UCSD-AML1 (cell line): Measurements from ENCODE around the gene NTM.
"Not testable (repeated sequence)": the region's sequence is repeated elsewhere in the genome, so short reads cannot be mapped to it uniquely, and the experiment has no call there.

Experiments
- DNase-seq: peaks from one replicate; lab custom pipeline; 2025; ENCODE audit not compliant: unreplicated experiment; lab: John Stamatoyannopoulos, UW

Gene NTM

GRCh38 chr11:132315696-132316095 lies 945.3 kb downstream of the NTM start:
- no peak for DNase-seq

GRCh38 chr11:132318421-132319157 lies 948.2 kb downstream of the NTM start:
- DNase-seq = no peak

- DNase-seq = not testable (repeated sequence)
Measured at GRCh38 chr11:132319419-132319818, 949.0 kb downstream of the NTM start.

GRCh38 chr11:132330515-132330914 lies 960.1 kb downstream of the NTM start:
- no peak for DNase-seq

- DNase-seq = no peak
Measured at GRCh38 chr11:132332521-132332920, 962.1 kb downstream of the NTM start.

- no peak for DNase-seq
Measured at GRCh38 chr11:132334769-132335280, 964.4 kb downstream of the NTM start.

GRCh38 chr11:132335311-132335710 lies 964.9 kb downstream of the NTM start:
- DNase-seq = no peak

- no peak for DNase-seq
Measured at GRCh38 chr11:132336781-132337535, 966.5 kb downstream of the NTM start.

GRCh38 chr11:132337819-132338416 lies 967.5 kb downstream of the NTM start:
- no peak for DNase-seq

GRCh38 chr11:132342408-132342807 lies 972.0 kb downstream of the NTM start:
- DNase-seq = no peak

- no peak for DNase-seq
Measured at GRCh38 chr11:132343445-132344175, 973.2 kb downstream of the NTM start.

- no peak for DNase-seq
Measured at GRCh38 chr11:132346558-132347148, 976.2 kb downstream of the NTM start.

GRCh38 chr11:132347156-132348090 lies 977.0 kb downstream of the NTM start:
- no peak for DNase-seq

GRCh38 chr11:132349811-132350733 lies 979.7 kb downstream of the NTM start:
- no peak for DNase-seq

GRCh38 chr11:132351050-132351449 lies 980.6 kb downstream of the NTM start:
- DNase-seq = no peak

GRCh38 chr11:132352497-132352896 lies 982.1 kb downstream of the NTM start:
- no peak for DNase-seq

- no peak for DNase-seq
Measured at GRCh38 chr11:132353255-132353654, 982.8 kb downstream of the NTM start.

- DNase-seq = no peak
Measured at GRCh38 chr11:132357811-132358572, 987.6 kb downstream of the NTM start.
